Measurements from ENCODE around the gene ARAP1.

Gene ARAP1

GRCh38 chr11:72641522-72642042 is 110.6 kb downstream of the ARAP1 start:
- Histone ChIP-seq H3K4me3 (ENCODE audit: low read depth, low read length) (no peak overlapping the region), H3K27me3 (replicated peaks) (peaks cover 16% of the 10 kb centered on the region), H3K36me3 (replicated peaks) (no peaks in the 10 kb centered on the region), H3K27ac (no peak overlapping the region)
- no peak for TF ChIP-seq CTCF (IDR thresholded peaks at IDR 0.05; ENCODE audit: low read depth, low read length, missing control alignments)
- in situ Hi-C loops (cut with HindIII; ENCODE audit: low pct_ligation_motif_present, low sequenced_read_pairs) = no loop called here
- DNase-seq = no peak

DNA sequence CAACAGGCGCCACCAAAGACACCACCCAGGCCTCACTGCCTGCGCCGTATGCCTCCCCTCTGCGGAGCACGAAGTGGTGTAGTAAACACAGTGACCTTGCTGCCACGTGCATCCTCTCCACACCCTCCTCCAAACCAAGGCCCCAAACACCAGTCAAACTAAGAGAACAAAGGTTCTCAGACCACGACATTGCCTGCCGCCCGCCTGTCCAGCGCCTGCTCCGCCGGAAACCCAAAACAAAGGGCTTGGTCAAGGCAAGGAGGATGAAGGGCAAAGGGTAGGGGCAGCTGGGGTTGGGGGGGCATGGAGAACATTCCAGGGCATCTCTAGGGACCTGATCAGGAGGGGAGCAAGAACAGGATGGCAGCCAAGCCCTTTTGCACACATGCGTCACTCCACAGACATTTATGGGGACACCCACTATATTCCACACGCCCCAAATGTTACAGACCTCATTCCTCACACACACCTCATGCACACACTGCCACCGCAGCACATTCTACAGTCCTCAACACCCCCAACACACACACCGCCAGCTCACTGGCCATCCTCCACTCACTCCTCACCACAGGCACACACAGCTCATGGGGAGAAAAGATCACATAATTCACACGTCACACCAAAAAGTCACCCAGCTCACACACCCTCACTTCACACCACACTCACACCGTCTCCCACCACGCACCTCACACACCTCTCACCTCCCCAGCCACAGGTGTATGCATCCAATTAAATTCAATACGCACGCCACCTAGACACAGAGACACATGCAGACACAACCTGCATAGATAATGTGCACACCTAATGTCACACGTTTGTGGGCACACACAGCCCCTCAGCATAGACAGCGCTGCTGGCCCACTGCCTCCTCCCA is 112.5 kb downstream of the ARAP1 start:
- Histone ChIP-seq H3K36me3 (replicated peaks) (no peaks in the 10 kb centered on the region), H3K4me3 (ENCODE audit: low read depth, low read length) (no peak overlapping the region), H3K27ac (no peak overlapping the region), H3K27me3 (replicated peaks) (peaks cover 16% of the 10 kb centered on the region)
- TF ChIP-seq CTCF (IDR thresholded peaks at IDR 0.05; ENCODE audit: low read depth, low read length, missing control alignments) = no peak
- in situ Hi-C loops (cut with HindIII; ENCODE audit: low pct_ligation_motif_present, low sequenced_read_pairs) = no loop called here
- no peak for DNase-seq

GRCh38 chr11:72637926-72638325 is 114.3 kb downstream of the ARAP1 start:
- no peak overlapping the region for H3K4me3 ChIP-seq (ENCODE audit: low read depth, low read length)
- peaks cover 16% of the 10 kb centered on the region for H3K27me3 ChIP-seq (replicated peaks)
- DNase-seq = no peak
- no peaks in the 10 kb centered on the region for H3K36me3 ChIP-seq (replicated peaks)
- in situ Hi-C loops (cut with HindIII; ENCODE audit: low pct_ligation_motif_present, low sequenced_read_pairs) = no loop called here
- H3K27ac ChIP-seq = no peak overlapping the region
- TF ChIP-seq CTCF (IDR thresholded peaks at IDR 0.05; ENCODE audit: low read depth, low read length, missing control alignments) = no peak

DNA sequence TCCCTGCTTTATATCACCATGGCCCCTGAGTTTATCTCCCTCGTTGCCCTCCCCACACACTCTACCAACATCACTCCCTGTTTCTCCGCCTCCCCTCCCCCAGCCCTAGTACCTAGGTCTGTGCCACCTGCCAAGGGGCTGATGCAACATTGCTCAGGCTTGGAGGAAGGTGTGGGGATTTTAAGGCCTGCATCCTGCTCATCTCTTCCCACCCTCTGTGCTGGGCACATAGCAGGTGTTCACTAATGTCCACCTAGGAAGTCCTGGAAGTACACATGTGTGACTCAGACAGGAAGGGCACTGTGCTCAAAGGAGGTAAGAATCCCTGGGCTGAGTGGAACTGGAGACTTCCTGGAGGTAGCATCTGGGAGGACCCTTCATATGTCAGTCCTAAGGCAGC is 115.0 kb downstream of the ARAP1 start:
- no peak overlapping the region for H3K27ac ChIP-seq
- in situ Hi-C loops (cut with HindIII; ENCODE audit: low pct_ligation_motif_present, low sequenced_read_pairs) = no loop called here
- no peak overlapping the region for H3K4me3 ChIP-seq (ENCODE audit: low read depth, low read length)
- no peak for TF ChIP-seq CTCF (IDR thresholded peaks at IDR 0.05; ENCODE audit: low read depth, low read length, missing control alignments)
- DNase-seq = no peak
- peaks cover 16% of the 10 kb centered on the region for H3K27me3 ChIP-seq (replicated peaks)
- H3K36me3 ChIP-seq (replicated peaks) = no peaks in the 10 kb centered on the region

DNA sequence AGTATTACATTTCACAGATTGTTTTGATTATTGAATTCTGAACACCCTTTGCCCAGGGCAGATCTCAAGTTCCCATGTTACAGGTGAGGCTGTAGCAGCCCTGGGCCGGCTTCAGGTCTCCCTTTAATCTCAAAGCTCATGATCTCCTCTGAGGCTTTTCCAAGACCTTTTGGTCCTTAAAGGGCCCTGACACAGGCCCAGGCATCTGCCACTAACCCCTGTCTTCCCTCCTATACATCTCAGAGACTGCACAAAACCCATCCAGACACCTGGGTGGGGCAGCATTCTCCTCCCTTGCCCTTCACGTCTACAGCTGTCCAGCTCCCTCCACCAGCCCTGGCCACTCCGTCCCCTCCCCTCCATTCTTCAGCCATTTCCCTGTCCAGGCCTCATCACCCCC is 115.8 kb downstream of the ARAP1 start:
- Histone ChIP-seq H3K27ac (no peak overlapping the region), H3K4me3 (ENCODE audit: low read depth, low read length) (no peak overlapping the region)

More for the DNA sequence above, 115.8 kb downstream of the ARAP1 start:
- in situ Hi-C loops (cut with HindIII; ENCODE audit: low pct_ligation_motif_present, low sequenced_read_pairs) = no loop called here
- peaks cover 8% of the 10 kb centered on the region for H3K27me3 ChIP-seq (replicated peaks)
- no peak for DNase-seq
- TF ChIP-seq CTCF (IDR thresholded peaks at IDR 0.05; ENCODE audit: low read depth, low read length, missing control alignments) = no peak
- H3K36me3 ChIP-seq (replicated peaks) = no peaks in the 10 kb centered on the region
